HL-60 (cell line): Measurements from ENCODE around the gene NPEPL1.

Experiments
- CTCF ChIP-seq: IDR thresholded peaks from one replicate; pipeline ENCODE4 v1.5.1; 2011; ENCODE audit warnings: low read length, control low read depth, inconsistent platforms; ENCODE audit not compliant: insufficient read depth
- GABPA ChIP-seq: IDR thresholded peaks from 2 replicates; pipeline ENCODE4 v1.6.1; 2012; ENCODE audit warnings: low read depth

DNA sequence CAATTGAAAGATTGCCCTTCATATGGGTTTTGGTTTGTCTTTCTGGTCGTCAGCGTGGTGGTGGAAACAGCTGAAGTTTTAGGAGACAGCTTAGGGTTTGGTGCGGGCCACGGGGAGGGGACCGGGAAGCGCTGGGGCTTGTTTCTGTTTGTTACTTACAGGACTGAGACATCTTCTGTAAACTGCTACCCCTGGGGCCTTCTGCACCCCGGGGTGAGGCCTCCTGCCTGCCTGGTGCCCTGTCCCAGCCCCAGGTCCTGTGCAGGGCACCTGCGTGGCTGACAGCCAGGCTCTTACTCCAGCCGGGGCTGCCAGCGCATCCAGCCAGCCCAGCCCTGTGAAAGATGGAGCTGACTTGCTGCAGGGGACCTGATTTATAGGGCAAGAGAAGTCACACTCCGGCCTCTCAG, 22.8 kb downstream of the NPEPL1 start:
- TF ChIP-seq CTCF (no peak), GABPA (no peak)
